ENCODE results near the gene GRIN3A.

DNA sequence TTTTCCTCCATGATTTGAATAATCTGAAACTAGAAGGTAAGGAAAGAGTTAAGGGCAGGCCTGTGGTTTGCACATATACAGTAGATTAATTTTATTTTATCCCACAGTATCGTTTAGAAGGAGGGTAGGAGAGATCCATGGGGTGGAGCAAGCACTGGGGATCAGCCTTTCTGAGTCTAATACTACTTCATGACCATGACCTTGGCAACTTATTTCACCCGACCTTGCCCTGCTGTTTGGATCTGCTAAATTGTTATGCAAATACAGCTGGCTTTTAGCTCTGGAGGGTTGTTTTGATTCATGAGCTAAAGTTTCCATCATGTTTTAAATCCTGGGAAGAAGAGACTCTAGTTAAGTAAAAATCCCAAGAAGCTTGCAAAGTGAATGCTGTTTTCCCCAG is 864 bp upstream of the GRIN3A start:
- TF ChIP-seq POLR2A (IDR thresholded peaks at IDR 0.05; ENCODE audit: low read length) (no peak), GATA1 (IDR thresholded peaks at IDR 0.05; ENCODE audit: low read depth, low read length) (no peak)

All from erythroblast (primary cell).